ENCODE measurements around the gene TPM4. TPM values are rescaled to one million over a fixed set of nuclear protein-coding genes. Genes with fewer than 3 reads are reported as not detected.
A peak's percentile ranks its signal among the peaks of the same experiment; 100 is the strongest.

TPM4 gene
- total and polyA plus RNA-seq, 2 of the 13 experiments (the other 11 are each of a cell fraction or from before 2014, with no cell fraction given) = 180 to 188 TPM

DNA sequence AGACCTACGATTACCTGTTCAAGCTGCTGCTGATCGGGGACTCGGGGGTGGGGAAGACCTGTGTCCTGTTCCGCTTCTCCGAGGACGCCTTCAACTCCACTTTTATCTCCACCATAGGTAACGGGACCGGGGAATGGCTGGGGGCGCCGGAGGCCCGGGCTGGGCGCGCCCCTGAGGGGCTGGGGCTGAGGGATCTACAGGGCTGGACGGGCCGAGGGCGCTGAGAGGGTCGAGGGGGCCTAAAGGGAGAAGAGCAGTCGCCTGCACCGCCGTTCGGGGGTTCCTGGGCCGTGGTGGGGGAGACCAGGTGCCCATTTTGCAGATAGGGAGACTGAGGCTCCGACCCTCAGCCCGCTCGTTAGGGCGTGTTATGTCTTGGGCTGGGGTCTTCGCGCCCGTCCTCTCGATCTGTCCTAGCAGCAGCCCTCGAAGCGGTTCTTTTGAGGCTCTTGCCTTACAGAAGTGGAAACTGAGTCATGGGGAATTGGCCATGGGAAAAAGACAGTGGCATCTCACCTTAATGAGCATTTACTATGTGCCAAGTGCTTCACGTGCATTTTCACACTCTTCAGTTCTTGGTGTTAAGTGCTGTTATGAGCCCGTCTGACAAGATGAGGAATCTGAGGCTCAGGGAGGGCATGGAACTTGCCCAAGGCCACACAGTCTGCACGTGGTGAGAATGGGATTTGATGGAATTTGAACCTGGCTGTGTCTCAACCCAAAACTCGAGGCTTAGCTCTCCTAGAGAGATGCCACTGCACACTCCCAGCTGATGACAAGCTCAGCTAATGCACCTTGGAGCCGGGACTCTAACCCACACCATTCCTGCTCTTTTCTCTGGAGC lies 35.8 kb downstream of the TPM4 start (continued):
- TF ChIP-seq HNRNPK (IDR thresholded peaks at IDR 0.05; ENCODE audit: low read depth, low read length, poor library complexity, severe bottlenecking) (peak; percentile 0), SMYD3 (CRISPR knock-in tag; IDR thresholded peaks at IDR 0.05) (no peak), NR1H2 (CRISPR knock-in tag; IDR thresholded peaks at IDR 0.05; ENCODE audit: borderline replicate concordance, low read depth) (no peak), ZNF776 (CRISPR knock-in tag; IDR thresholded peaks at IDR 0.05) (no peak), CHCHD3 (CRISPR knock-in tag; IDR thresholded peaks at IDR 0.05) (no peak), GPN1 (CRISPR knock-in tag; IDR thresholded peaks at IDR 0.05; ENCODE audit: borderline replicate concordance) (no peak), ZNF496 (CRISPR knock-in tag; IDR thresholded peaks at IDR 0.05; ENCODE audit: insufficient replicate concordance) (no peak), ZNF703 (CRISPR knock-in tag; IDR thresholded peaks at IDR 0.05; ENCODE audit: borderline replicate concordance) (no peak), ZNF264 (CRISPR knock-in tag; IDR thresholded peaks at IDR 0.05) (peak; percentile 46; the same call in 1 of the 2 replicates), ZNF367 (CRISPR knock-in tag; IDR thresholded peaks at IDR 0.05; ENCODE audit: borderline replicate concordance) (no peak), PHF20 (CRISPR knock-in tag; IDR thresholded peaks at IDR 0.05) (peak; percentile 8; the same call in 1 of the 2 replicates), HDAC1 (CRISPR knock-in tag; IDR thresholded peaks at IDR 0.05) (peak; percentile 24; the same call in 1 of the 2 replicates), ARHGAP35 (CRISPR knock-in tag; IDR thresholded peaks at IDR 0.05; ENCODE audit: borderline replicate concordance) (no peak)
- TF ChIP-seq, protein P1, sequence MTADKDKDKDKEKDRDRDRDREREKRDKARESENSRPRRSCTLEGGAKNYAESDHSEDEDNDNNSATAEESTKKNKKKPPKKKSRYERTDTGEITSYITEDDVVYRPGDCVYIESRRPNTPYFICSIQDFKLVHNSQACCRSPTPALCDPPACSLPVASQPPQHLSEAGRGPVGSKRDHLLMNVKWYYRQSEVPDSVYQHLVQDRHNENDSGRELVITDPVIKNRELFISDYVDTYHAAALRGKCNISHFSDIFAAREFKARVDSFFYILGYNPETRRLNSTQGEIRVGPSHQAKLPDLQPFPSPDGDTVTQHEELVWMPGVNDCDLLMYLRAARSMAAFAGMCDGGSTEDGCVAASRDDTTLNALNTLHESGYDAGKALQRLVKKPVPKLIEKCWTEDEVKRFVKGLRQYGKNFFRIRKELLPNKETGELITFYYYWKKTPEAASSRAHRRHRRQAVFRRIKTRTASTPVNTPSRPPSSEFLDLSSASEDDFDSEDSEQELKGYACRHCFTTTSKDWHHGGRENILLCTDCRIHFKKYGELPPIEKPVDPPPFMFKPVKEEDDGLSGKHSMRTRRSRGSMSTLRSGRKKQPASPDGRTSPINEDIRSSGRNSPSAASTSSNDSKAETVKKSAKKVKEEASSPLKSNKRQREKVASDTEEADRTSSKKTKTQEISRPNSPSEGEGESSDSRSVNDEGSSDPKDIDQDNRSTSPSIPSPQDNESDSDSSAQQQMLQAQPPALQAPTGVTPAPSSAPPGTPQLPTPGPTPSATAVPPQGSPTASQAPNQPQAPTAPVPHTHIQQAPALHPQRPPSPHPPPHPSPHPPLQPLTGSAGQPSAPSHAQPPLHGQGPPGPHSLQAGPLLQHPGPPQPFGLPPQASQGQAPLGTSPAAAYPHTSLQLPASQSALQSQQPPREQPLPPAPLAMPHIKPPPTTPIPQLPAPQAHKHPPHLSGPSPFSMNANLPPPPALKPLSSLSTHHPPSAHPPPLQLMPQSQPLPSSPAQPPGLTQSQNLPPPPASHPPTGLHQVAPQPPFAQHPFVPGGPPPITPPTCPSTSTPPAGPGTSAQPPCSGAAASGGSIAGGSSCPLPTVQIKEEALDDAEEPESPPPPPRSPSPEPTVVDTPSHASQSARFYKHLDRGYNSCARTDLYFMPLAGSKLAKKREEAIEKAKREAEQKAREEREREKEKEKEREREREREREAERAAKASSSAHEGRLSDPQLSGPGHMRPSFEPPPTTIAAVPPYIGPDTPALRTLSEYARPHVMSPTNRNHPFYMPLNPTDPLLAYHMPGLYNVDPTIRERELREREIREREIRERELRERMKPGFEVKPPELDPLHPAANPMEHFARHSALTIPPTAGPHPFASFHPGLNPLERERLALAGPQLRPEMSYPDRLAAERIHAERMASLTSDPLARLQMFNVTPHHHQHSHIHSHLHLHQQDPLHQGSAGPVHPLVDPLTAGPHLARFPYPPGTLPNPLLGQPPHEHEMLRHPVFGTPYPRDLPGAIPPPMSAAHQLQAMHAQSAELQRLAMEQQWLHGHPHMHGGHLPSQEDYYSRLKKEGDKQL (CRISPR knock-in tag; IDR thresholded peaks at IDR 0.05; ENCODE audit: low read depth) = no peak
- TF ChIP-seq, protein P2, sequence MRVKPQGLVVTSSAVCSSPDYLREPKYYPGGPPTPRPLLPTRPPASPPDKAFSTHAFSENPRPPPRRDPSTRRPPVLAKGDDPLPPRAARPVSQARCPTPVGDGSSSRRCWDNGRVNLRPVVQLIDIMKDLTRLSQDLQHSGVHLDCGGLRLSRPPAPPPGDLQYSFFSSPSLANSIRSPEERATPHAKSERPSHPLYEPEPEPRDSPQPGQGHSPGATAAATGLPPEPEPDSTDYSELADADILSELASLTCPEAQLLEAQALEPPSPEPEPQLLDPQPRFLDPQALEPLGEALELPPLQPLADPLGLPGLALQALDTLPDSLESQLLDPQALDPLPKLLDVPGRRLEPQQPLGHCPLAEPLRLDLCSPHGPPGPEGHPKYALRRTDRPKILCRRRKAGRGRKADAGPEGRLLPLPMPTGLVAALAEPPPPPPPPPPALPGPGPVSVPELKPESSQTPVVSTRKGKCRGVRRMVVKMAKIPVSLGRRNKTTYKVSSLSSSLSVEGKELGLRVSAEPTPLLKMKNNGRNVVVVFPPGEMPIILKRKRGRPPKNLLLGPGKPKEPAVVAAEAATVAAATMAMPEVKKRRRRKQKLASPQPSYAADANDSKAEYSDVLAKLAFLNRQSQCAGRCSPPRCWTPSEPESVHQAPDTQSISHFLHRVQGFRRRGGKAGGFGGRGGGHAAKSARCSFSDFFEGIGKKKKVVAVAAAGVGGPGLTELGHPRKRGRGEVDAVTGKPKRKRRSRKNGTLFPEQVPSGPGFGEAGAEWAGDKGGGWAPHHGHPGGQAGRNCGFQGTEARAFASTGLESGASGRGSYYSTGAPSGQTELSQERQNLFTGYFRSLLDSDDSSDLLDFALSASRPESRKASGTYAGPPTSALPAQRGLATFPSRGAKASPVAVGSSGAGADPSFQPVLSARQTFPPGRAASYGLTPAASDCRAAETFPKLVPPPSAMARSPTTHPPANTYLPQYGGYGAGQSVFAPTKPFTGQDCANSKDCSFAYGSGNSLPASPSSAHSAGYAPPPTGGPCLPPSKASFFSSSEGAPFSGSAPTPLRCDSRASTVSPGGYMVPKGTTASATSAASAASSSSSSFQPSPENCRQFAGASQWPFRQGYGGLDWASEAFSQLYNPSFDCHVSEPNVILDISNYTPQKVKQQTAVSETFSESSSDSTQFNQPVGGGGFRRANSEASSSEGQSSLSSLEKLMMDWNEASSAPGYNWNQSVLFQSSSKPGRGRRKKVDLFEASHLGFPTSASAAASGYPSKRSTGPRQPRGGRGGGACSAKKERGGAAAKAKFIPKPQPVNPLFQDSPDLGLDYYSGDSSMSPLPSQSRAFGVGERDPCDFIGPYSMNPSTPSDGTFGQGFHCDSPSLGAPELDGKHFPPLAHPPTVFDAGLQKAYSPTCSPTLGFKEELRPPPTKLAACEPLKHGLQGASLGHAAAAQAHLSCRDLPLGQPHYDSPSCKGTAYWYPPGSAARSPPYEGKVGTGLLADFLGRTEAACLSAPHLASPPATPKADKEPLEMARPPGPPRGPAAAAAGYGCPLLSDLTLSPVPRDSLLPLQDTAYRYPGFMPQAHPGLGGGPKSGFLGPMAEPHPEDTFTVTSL (CRISPR knock-in tag; IDR thresholded peaks at IDR 0.05; ENCODE audit: borderline replicate concordance) = no peak

Data from HepG2 (cell line).